Endodermal cell (in vitro differentiated cells): Measurements from ENCODE around the gene LNPEP. TPM values are rescaled to one million over a fixed set of nuclear protein-coding genes. Genes with fewer than 3 reads are reported as not detected.

Experiments
- DNase-seq: peaks from one replicate; pipeline ENCODE4 v3.0.0-alpha.2; 2017
- H3K27ac ChIP-seq: 2 replicates; pipeline ENCODE4 v1.5.1; 2013; ENCODE audit warnings: mild to moderate bottlenecking, low read depth, low read length, moderate library complexity
- H3K27me3 ChIP-seq: 2 replicates; pipeline ENCODE4 v1.6.1; 2013; ENCODE audit warnings: mild to moderate bottlenecking, low read length, moderate library complexity; ENCODE audit not compliant: insufficient read depth, control insufficient read depth, poor library complexity, severe bottlenecking
- H3K36me3 ChIP-seq: 2 replicates; pipeline ENCODE4 v1.7.0; 2013; ENCODE audit warnings: mild to moderate bottlenecking, low read length, moderate library complexity; ENCODE audit not compliant: control insufficient read depth, insufficient read depth
- H3K4me1 ChIP-seq: one replicate; pipeline ENCODE4 v1.7.0; 2013; ENCODE audit warnings: low read length; ENCODE audit not compliant: control insufficient read depth, insufficient read depth
- H3K4me3 ChIP-seq: 2 replicates; pipeline ENCODE4 v1.5.1; 2013; ENCODE audit warnings: mild to moderate bottlenecking, low read length, moderate library complexity
- H3K9ac ChIP-seq: 2 replicates; pipeline ENCODE4 v1.6.1; 2013; ENCODE audit warnings: mild to moderate bottlenecking, low read length, moderate library complexity; ENCODE audit not compliant: poor library complexity, severe bottlenecking; ENCODE audit errors: extremely low read depth
- H3K9me3 ChIP-seq: 2 replicates; pipeline ENCODE4 v1.6.1; 2013; ENCODE audit warnings: mild to moderate bottlenecking, low read length, moderate library complexity; ENCODE audit not compliant: control insufficient read depth
- H3K27ac Mint-ChIP-seq: 2 replicates; pipeline ENCODE4 v1.8.0; 2020; ENCODE audit warnings: mixed read lengths
- H3K27me3 Mint-ChIP-seq: 2 replicates; pipeline ENCODE4 v1.8.0; 2021; ENCODE audit warnings: mild to moderate bottlenecking, mixed read lengths; ENCODE audit not compliant: insufficient read depth
- H3K36me3 Mint-ChIP-seq: 2 replicates; pipeline ENCODE4 v1.8.0; 2020; ENCODE audit warnings: low read depth, mixed read lengths
- H3K4me1 Mint-ChIP-seq: 2 replicates; pipeline ENCODE4 v1.8.0; 2020; ENCODE audit warnings: mixed read lengths
- H3K4me3 Mint-ChIP-seq: 2 replicates; pipeline ENCODE4 v1.8.0; 2020; ENCODE audit warnings: mild to moderate bottlenecking, moderate library complexity, mixed read lengths
- H3K9me3 Mint-ChIP-seq: 2 replicates; pipeline ENCODE4 v1.8.0; 2020; ENCODE audit warnings: mild to moderate bottlenecking, mixed read lengths
- CTCF ChIP-seq: fragments of 200-600 bp; sonication (generic); conservative IDR thresholded peaks from 2 replicates; pipeline ENCODE4 v1.5.0; 2021; ENCODE audit warnings: antibody characterized with exemption, mild to moderate bottlenecking
- WGBS, 2 experiments: methylation state at CpG; one replicate each; pipeline versions ENCODE4 v1.1.5 to v1.1.7; 2013; ENCODE audit warnings: missing lambda C conversion rate in 2 of 2, mixed read lengths in 1 of 2; ENCODE audit not compliant: insufficient coverage in 1 of 2, insufficient read length in 1 of 2; 5-methylcytosine and 5-hydroxymethylcytosine counted together
- total RNA-seq, 2 donors: library from RNA; stranded (reverse); fragmentation: NEBNext Ultra II Directional in 1 of 2; extraction: Animal tissue kit (Norgen Biotek cat#: 25700) in 1 of 2; gene quantifications; 2 replicates in 1 of 2; 3 replicates in 1 of 2; pipeline ENCODE4 v1.2.1, GENCODE V29; 2021

The LNPEP gene
- total RNA-seq, 2 donors from 2014 or later = 11.2 to 12.3 TPM

GRCh38 chr5:97056263-97056662 is 120.4 kb downstream of the LNPEP start:
- 88% methylated on average over 1 of the region's 1 CpG; no CpG with 5 or more reads in 1 of the 2 experiments for WGBS, 2 experiments
- Histone ChIP-seq H3K36me3 (no peaks in the 10 kb centered on the region), H3K4me1 (no peaks in the 10 kb centered on the region), H3K27me3 (no peaks in the 10 kb centered on the region), H3K27ac (no peak overlapping the region), H3K9ac (no peak overlapping the region), H3K9me3 (no peaks in the 10 kb centered on the region), H3K4me3 (no peak overlapping the region)
- H3K4me1 Mint-ChIP-seq = no peaks in the 10 kb centered on the region
- peaks cover 11% of the 10 kb centered on the region for H3K9me3 Mint-ChIP-seq
- no peak for TF ChIP-seq CTCF
- H3K36me3 Mint-ChIP-seq = no peaks in the 10 kb centered on the region
- no peaks in the 10 kb centered on the region for H3K27me3 Mint-ChIP-seq
- no peak overlapping the region for H3K27ac Mint-ChIP-seq
- DNase-seq = no peak
- H3K4me3 Mint-ChIP-seq = no peak overlapping the region

- Histone ChIP-seq H3K9ac (no peak overlapping the region), H3K4me3 (no peak overlapping the region), H3K27ac (no peak overlapping the region), H3K36me3 (no peaks in the 10 kb centered on the region), H3K9me3 (no peaks in the 10 kb centered on the region), H3K27me3 (no peaks in the 10 kb centered on the region), H3K4me1 (no peaks in the 10 kb centered on the region)
- no peak overlapping the region for H3K27ac Mint-ChIP-seq
- H3K4me1 Mint-ChIP-seq = peaks cover 7% of the 10 kb centered on the region
- no peaks in the 10 kb centered on the region for H3K27me3 Mint-ChIP-seq
- TF ChIP-seq CTCF = no peak
- no peaks in the 10 kb centered on the region for H3K36me3 Mint-ChIP-seq
- no peak for DNase-seq
- peaks cover 11% of the 10 kb centered on the region for H3K9me3 Mint-ChIP-seq
- 83 to 89% methylated on average over 6 to 8 of the region's 8 CpGs for WGBS, 2 experiments
- H3K4me3 Mint-ChIP-seq = no peak overlapping the region
These were observed 126.2 kb downstream of the LNPEP start for GRCh38 chr5:97062046-97062445.

- no peaks in the 10 kb centered on the region for H3K36me3 ChIP-seq
- Mint-ChIP-seq H3K4me3 (no peak overlapping the region), H3K27ac (no peak overlapping the region), H3K36me3 (no peaks in the 10 kb centered on the region), H3K9me3 (peaks cover 11% of the 10 kb centered on the region), H3K4me1 (peaks cover 14% of the 10 kb centered on the region), H3K27me3 (no peaks in the 10 kb centered on the region)
- no peak overlapping the region for H3K4me3 ChIP-seq
- 95% methylated on average over 1 of the region's 1 CpG; no CpG with 5 or more reads in 1 of the 2 experiments for WGBS, 2 experiments
- no peak for TF ChIP-seq CTCF
- no peak for DNase-seq
- H3K27ac ChIP-seq = no peak overlapping the region
- H3K9me3 ChIP-seq = no peaks in the 10 kb centered on the region
- no peak overlapping the region for H3K9ac ChIP-seq
- H3K4me1 ChIP-seq = peaks cover 3% of the 10 kb centered on the region
- no peaks in the 10 kb centered on the region for H3K27me3 ChIP-seq
These were observed 127.4 kb downstream of the LNPEP start for GRCh38 chr5:97063251-97063650.
